Lung (tissue), 12 donors: ENCODE measurements around the gene GGCT. TPM values are rescaled to one million over a fixed set of nuclear protein-coding genes. Genes with fewer than 3 reads are reported as not detected.

Source experiments
- ATAC-seq: fragments of 200-7000 bp; cut with Tn5 transposase; one replicate; pipeline ENCODE4 v1.9.1; 2020; ENCODE audit warnings: moderate number of reproducible peaks; ENCODE audit not compliant: insufficient read depth, low FRiP score
- DNase-seq, 3 donors: peaks; one replicate each; pipeline ENCODE4 v3.0.0-alpha.2; 2013 to 2017
- H3K27ac ChIP-seq, 2 donors: one replicate each; pipeline ENCODE4 v1.5.1; 2013; ENCODE audit warnings: mild to moderate bottlenecking in 2 of 2, moderate library complexity in 2 of 2, control low read depth in 1 of 2, inconsistent platforms in 1 of 2, low read depth in 1 of 2, low read length in 1 of 2
- H3K27me3 ChIP-seq, 3 donors: one replicate each; pipeline ENCODE4 v1.5.1; 2013; ENCODE audit warnings: low read length in 2 of 3; ENCODE audit not compliant: control insufficient read depth in 3 of 3, insufficient read depth in 3 of 3
- H3K36me3 ChIP-seq, 4 donors: one replicate each; pipeline ENCODE4 v1.5.1; 2013; ENCODE audit warnings: low read length in 4 of 4, mild to moderate bottlenecking in 1 of 4, moderate library complexity in 1 of 4; ENCODE audit not compliant: control insufficient read depth in 4 of 4, insufficient read depth in 4 of 4
- H3K4me1 ChIP-seq, 5 donors: one replicate each; pipeline ENCODE4 v1.5.1; 2013; ENCODE audit warnings: low read length in 5 of 5, mild to moderate bottlenecking in 2 of 5, moderate library complexity in 1 of 5; ENCODE audit not compliant: control insufficient read depth in 5 of 5, insufficient read depth in 5 of 5
- H3K4me3 ChIP-seq: one replicate; pipeline ENCODE4 v1.5.1; 2013; ENCODE audit warnings: mild to moderate bottlenecking, control low read depth, moderate library complexity
- H3K9ac ChIP-seq, 2 donors: one replicate each; pipeline ENCODE4 v1.5.1; 2013; ENCODE audit warnings: low read length in 2 of 2, control low read depth in 1 of 2; ENCODE audit not compliant: insufficient read depth in 1 of 2
- H3K9me3 ChIP-seq, 4 donors: one replicate each; pipeline ENCODE4 v1.5.1; 2013; ENCODE audit warnings: low read length in 3 of 4, mild to moderate bottlenecking in 1 of 4, moderate library complexity in 1 of 4; ENCODE audit not compliant: control insufficient read depth in 4 of 4, insufficient read depth in 3 of 4
- CTCF ChIP-seq: IDR thresholded peaks from 2 replicates; pipeline ENCODE4 v1.5.1; 2012; ENCODE audit warnings: mild to moderate bottlenecking; ENCODE audit errors: control extremely low read depth, extremely low read depth
- WGBS, 2 donors: extraction: QIAGEN DNeasy Blood & Tissue Kit; methylation state at CpG; one replicate each; pipeline ENCODE4 v1.1.7; 2013; 5-methylcytosine and 5-hydroxymethylcytosine counted together
- polyA plus RNA-seq, 2 donors: library from polyadenylated mRNA; stranded (reverse); fragments of 200-250 nt; gene quantifications; one replicate each; pipeline ENCODE4 v1.2.1, GENCODE V29; 2013
- total RNA-seq, 2 donors: library from RNA; depleted of rRNA in 1 of 2; stranded (reverse); fragments of >200 nt in 1 of 2; gene quantifications; one replicate each; pipeline ENCODE4 v1.2.1, GENCODE V29; 2014 to 2021
- donor health status: control.
- donor health status: control.
- donor health status: Bipolar disorder and iron deficiency.
- donor health status: healthy.
- donor health status: DM: yes; HTN: yes; CAD: no.

Gene GGCT
- total and polyA plus RNA-seq, 4 donors, result 33.1 to 90.1 (median 41.6) TPM

- ATAC-seq (no peak), DNase-seq (no peak)
- Histone ChIP-seq H3K9ac (no peak overlapping the region), H3K27ac (no peak overlapping the region), H3K4me1 (peaks cover 0 to 36% (median 12%) of the 10 kb centered on the region in 5 donors), H3K9me3 (no peaks in the 10 kb centered on the region), H3K36me3 (peaks cover 0 to 6% (median 3%) of the 10 kb centered on the region in 4 donors), H3K27me3 (no peaks in the 10 kb centered on the region), H3K4me3 (no peak overlapping the region)
- no peak for TF ChIP-seq CTCF
- 67 to 71% methylated on average over 1 of the region's 1 CpG for WGBS, 2 donors
These were observed 47.7 kb upstream of the GGCT start for GRCh38 chr7:30552330-30552729.

- Histone ChIP-seq H3K9ac (no peak overlapping the region), H3K36me3 (peaks cover 0 to 9% (median 6%) of the 10 kb centered on the region in 4 donors), H3K9me3 (no peaks in the 10 kb centered on the region), H3K4me1 (peaks cover 0 to 41% (median 12%) of the 10 kb centered on the region in 5 donors), H3K27ac (peak overlapping the region in 1 of 2 donors; percentile 15), H3K4me3 (no peak overlapping the region), H3K27me3 (no peaks in the 10 kb centered on the region)
- WGBS, 2 donors, result 71% methylated on average over 7 of the region's 7 CpGs
- ATAC-seq (no peak), DNase-seq (no peak)
- no peak for TF ChIP-seq CTCF
These were observed 45.4 kb upstream of the GGCT start for GRCh38 chr7:30549931-30550493.

GRCh38 chr7:30548845-30549244, 44.2 kb upstream of the GGCT start:
- Histone ChIP-seq H3K4me3 (no peak overlapping the region), H3K36me3 (peaks cover 0 to 9% (median 6%) of the 10 kb centered on the region in 4 donors), H3K9ac (no peak overlapping the region), H3K9me3 (no peaks in the 10 kb centered on the region), H3K27me3 (no peaks in the 10 kb centered on the region), H3K4me1 (peaks cover 0 to 34% (median 12%) of the 10 kb centered on the region in 5 donors), H3K27ac (no peak overlapping the region)
- 28 to 32% methylated on average over 6 of the region's 6 CpGs for WGBS, 2 donors
- DNase-seq, result peak; percentile 81 to 89 (median 87)
- peak; percentile 69 for TF ChIP-seq CTCF
- ATAC-seq, result peak; percentile 81

GRCh38 chr7:30546596-30546995, 42.0 kb upstream of the GGCT start:
- Histone ChIP-seq H3K27me3 (no peaks in the 10 kb centered on the region), H3K27ac (no peak overlapping the region), H3K36me3 (peaks cover 0 to 9% (median 6%) of the 10 kb centered on the region in 4 donors), H3K4me3 (no peak overlapping the region), H3K4me1 (peaks cover 0 to 22% (median 9%) of the 10 kb centered on the region in 5 donors), H3K9ac (no peak overlapping the region), H3K9me3 (no peaks in the 10 kb centered on the region)
- no peak for ATAC-seq
- no peak for TF ChIP-seq CTCF
- DNase-seq, result no peak
- WGBS, 2 donors, result 96% methylated on average over 4 of the region's 4 CpGs
